Measurements from ENCODE around the gene MBIP.

Gene MBIP

GRCh38 chr14:36258241-36258640 is 62.2 kb downstream of the MBIP start:
- DNase-seq = no peak

GRCh38 chr14:36256126-36256801 is 64.2 kb downstream of the MBIP start:
- no peak for DNase-seq

GRCh38 chr14:36254020-36254624 is 66.3 kb downstream of the MBIP start:
- no peak for DNase-seq
